HCT116 (cell line): ENCODE results near the gene HGS. TPM values are rescaled to one million over a fixed set of nuclear protein-coding genes. Genes with fewer than 3 reads are reported as not detected.

ENCODE experiments used
- ATAC-seq: fragments of 200-7000 bp; cut with Tn5 transposase; 2 replicates; pipeline ENCODE4 v1.9.1; 2020; ENCODE audit warnings: mild to moderate bottlenecking, moderate library complexity
- BruUV-seq: library from RNA; stranded (reverse); fragments of 400-500 nt; replicated peaks from 2 replicates; lab custom pipeline; 2021; lab: Mats Ljungman, UMichigan
- CTCF ChIA-PET: fragments of 300-600 bp; sonication (Branson Sonifier 250); formaldehyde crosslinking; loops from one replicate; lab custom pipeline; 2021; ENCODE audit warnings: antibody characterized with exemption; lab: Charles Lee
- POLR2A ChIA-PET: fragments of 300-600, 350-600 bp; sonication (Branson Sonifier 250); formaldehyde crosslinking; loops from one replicate; lab custom pipeline; 2021; ENCODE audit warnings: antibody characterized with exemption; lab: Charles Lee
- RAD21 ChIA-PET, 2 experiments: fragments of 300-600 bp; sonication (Branson Sonifier 250); formaldehyde crosslinking; loops; one replicate each; lab custom pipeline; 2023; ENCODE audit warnings: low total read pairs in 2 of 2; ENCODE audit not compliant: uncharacterized antibody in 2 of 2, unreplicated experiment in 2 of 2, low non-redundant PET in 1 of 2; lab: Charles Lee
- DNase-seq: peaks from one replicate; pipeline ENCODE4 v3.0.0-alpha.2; 2010; ENCODE audit warnings: low read depth, low spot score
- H2AFZ ChIP-seq: fragments of 200-600 bp; shearing (Covaris generic), sonication (generic); 2 replicates; pipeline ENCODE4 v1.6.1; 2017; ENCODE audit warnings: low read depth, mixed run types, mixed read lengths, antibody characterized with exemption, low read length; ENCODE audit not compliant: poor library complexity, severe bottlenecking
- H3K27ac ChIP-seq: 2 replicates; pipeline ENCODE4 v1.5.1; 2012; ENCODE audit warnings: low read depth, low read length
- H3K27me3 ChIP-seq: fragments of 200-600 bp; sonication (generic); 2 replicates; pipeline ENCODE4 v1.6.1; 2016; ENCODE audit warnings: mixed run types, low read length, mixed read lengths; ENCODE audit not compliant: insufficient read depth
- H3K36me3 ChIP-seq, 2 experiments: fragments of 200-500 bp in 1 of 2; fragments of 200-600 bp in 1 of 2; sonication (Bioruptor generic) in 1 of 2; sonication (generic) in 1 of 2; 2 replicates each; pipeline versions ENCODE4 v1.5.1 to v1.6.1; 2014 to 2016; ENCODE audit warnings: low read length in 2 of 2, inconsistent platforms in 1 of 2, mixed read lengths in 1 of 2, mixed run types in 1 of 2; ENCODE audit not compliant: insufficient read depth in 2 of 2, control insufficient read depth in 1 of 2
- H3K4me1 ChIP-seq, 2 experiments: fragments of 200-600 bp in 1 of 2; sonication (generic) in 1 of 2; 2 replicates each; pipeline versions ENCODE4 v1.5.1 to v1.6.1; 2012 to 2017; ENCODE audit warnings: low read length in 2 of 2, inconsistent platforms in 1 of 2, mild to moderate bottlenecking in 1 of 2, mixed read lengths in 1 of 2, mixed run types in 1 of 2, moderate library complexity in 1 of 2; ENCODE audit not compliant: insufficient read depth in 2 of 2, control insufficient read depth in 1 of 2
- H3K4me2 ChIP-seq: fragments of 200-600 bp; sonication (generic); 2 replicates; pipeline ENCODE4 v1.6.1; 2017; ENCODE audit warnings: mixed run types, low read length, mixed read lengths
- H3K4me3 ChIP-seq, 2 experiments: fragments of 200-600 bp in 1 of 2; sonication (generic) in 1 of 2; replicated peaks in 1 of 2; 2 replicates each; pipeline ENCODE4 v1.5.1; 2011 to 2016; ENCODE audit warnings: low read length in 2 of 2, control low read depth in 1 of 2, low read depth in 1 of 2, mild to moderate bottlenecking in 1 of 2, mixed read lengths in 1 of 2, mixed run types in 1 of 2
- H3K79me2 ChIP-seq: fragments of 200-600 bp; sonication (generic); 2 replicates; pipeline ENCODE4 v1.6.1; 2017; ENCODE audit warnings: mild to moderate bottlenecking, mixed run types, low read length, moderate library complexity, mixed read lengths; ENCODE audit not compliant: insufficient read depth
- H3K9ac ChIP-seq: fragments of 200-600 bp; sonication (generic); 2 replicates; pipeline ENCODE4 v1.6.1; 2016; ENCODE audit warnings: low read length, mixed read lengths
- H3K9me2 ChIP-seq: fragments of 200-600 bp; sonication (generic), shearing (Covaris generic); 2 replicates; pipeline ENCODE4 v1.6.1; 2017; ENCODE audit warnings: mixed run types, mild to moderate bottlenecking, moderate library complexity; ENCODE audit not compliant: insufficient read depth
- H3K9me3 ChIP-seq, 2 experiments: fragments of 200-500 bp in 1 of 2; fragments of 200-600 bp in 1 of 2; sonication (Bioruptor generic) in 1 of 2; sonication (generic) in 1 of 2; 2 replicates each; pipeline ENCODE4 v1.6.1; 2014 to 2017; ENCODE audit warnings: low read length in 2 of 2, mixed read lengths in 2 of 2, inconsistent platforms in 1 of 2, low read depth in 1 of 2, mild to moderate bottlenecking in 1 of 2, mixed run types in 1 of 2, moderate library complexity in 1 of 2; ENCODE audit not compliant: control insufficient read depth in 1 of 2, insufficient read depth in 1 of 2
- H4K20me1 ChIP-seq: fragments of 200-600 bp; sonication (generic), shearing (Covaris generic); 2 replicates; pipeline ENCODE4 v1.6.1; 2017; ENCODE audit warnings: mixed run types, mild to moderate bottlenecking, moderate library complexity; ENCODE audit not compliant: insufficient read depth
- ATF3 ChIP-seq: IDR thresholded peaks from 2 replicates; pipeline ENCODE4 v1.6.1; 2012
- CBX3 ChIP-seq: IDR thresholded peaks from 2 replicates; pipeline ENCODE4 v1.6.1; 2012; ENCODE audit warnings: low read depth
- CEBPB ChIP-seq: IDR thresholded peaks from 2 replicates; pipeline ENCODE4 v1.6.1; 2012; ENCODE audit warnings: low read depth
- EGR1 ChIP-seq: IDR thresholded peaks from 2 replicates; pipeline ENCODE4 v1.6.1; 2012; ENCODE audit warnings: low read depth
- ELF1 ChIP-seq: IDR thresholded peaks from 2 replicates; pipeline ENCODE4 v1.6.1; 2012; ENCODE audit warnings: low read depth, borderline replicate concordance
- EZH2 ChIP-seq: fragments of 200-600 bp; sonication (generic); IDR thresholded peaks from 2 replicates; pipeline ENCODE4 v1.6.1; 2017; ENCODE audit warnings: antibody characterized with exemption, mixed run types
- FOSL1 ChIP-seq: IDR thresholded peaks from 2 replicates; pipeline ENCODE4 v1.6.1; 2012; ENCODE audit warnings: low read depth
- MAX ChIP-seq: IDR thresholded peaks from 2 replicates; pipeline ENCODE4 v1.6.1; 2012
- POLR2AphosphoS5 ChIP-seq: IDR thresholded peaks from 2 replicates; pipeline ENCODE4 v1.6.1; 2011; ENCODE audit warnings: mild to moderate bottlenecking, low read depth, low read length, moderate library complexity
- REST ChIP-seq: IDR thresholded peaks from 2 replicates; pipeline ENCODE4 v1.6.1; 2012; ENCODE audit warnings: low read depth
- SP1 ChIP-seq: IDR thresholded peaks from 2 replicates; pipeline ENCODE4 v1.6.1; 2012; ENCODE audit warnings: low read depth
- SRF ChIP-seq: IDR thresholded peaks from 2 replicates; pipeline ENCODE4 v1.6.1; 2012; ENCODE audit warnings: low read depth
- YY1 ChIP-seq: IDR thresholded peaks from 2 replicates; pipeline ENCODE4 v1.6.1; 2011; ENCODE audit warnings: low read length, low read depth, moderate library complexity, mild to moderate bottlenecking; ENCODE audit not compliant: insufficient replicate concordance; ENCODE audit errors: extremely low read depth
- ZBTB33 ChIP-seq: IDR thresholded peaks from 2 replicates; pipeline ENCODE4 v1.6.1; 2011; ENCODE audit warnings: mild to moderate bottlenecking, low read length, moderate library complexity; ENCODE audit not compliant: insufficient replicate concordance; ENCODE audit errors: extremely low read depth
- ZFX ChIP-seq: fragments of 450-650 bp; IDR thresholded peaks from 2 replicates; pipeline ENCODE4 v1.6.1; 2017
- ZNF274 ChIP-seq: fragments of 200-500 bp; sonication (Bioruptor generic); IDR thresholded peaks from 2 replicates; pipeline ENCODE4 v1.6.1; 2014; ENCODE audit warnings: mild to moderate bottlenecking, low read depth, low read length, inconsistent platforms
- intact Hi-C: fragments of 100-400 bp; cut with micrococcal nuclease; formaldehyde crosslinking; loops from 2 replicates; pipeline ENCODE4 v1.10.0; 2022
- total RNA-seq: library from RNA; stranded (reverse); gene quantifications from one replicate; pipeline ENCODE4 v1.2.1, GENCODE V29; 2021; ENCODE audit not compliant: unreplicated experiment

HGS gene
- total RNA-seq, 1 experiment from 2014 or later: 231 TPM

GRCh38 chr17:81680150-81680549, 3.7 kb upstream of the HGS start:
- TF ChIP-seq FOSL1 (no peak), REST (no peak), YY1 (no peak), CBX3 (no peak), CEBPB (no peak), ZFX (no peak), SP1 (no peak), POLR2AphosphoS5 (no peak), ELF1 (no peak), EZH2 (no peak), ZBTB33 (no peak), MAX (no peak), ATF3 (no peak), EGR1 (no peak), ZNF274 (no peak), SRF (no peak)
- H3K4me2 ChIP-seq: no peak overlapping the region
- intact Hi-C loops: no loop called here
- no peaks in the 10 kb centered on the region for H3K9me3 ChIP-seq
- no TSS peak for BruUV-seq
- CTCF ChIA-PET: no interaction called here
- peaks cover 0 to 3% of the 10 kb centered on the region in 2 experiments; a peak in 1 of 4 replicates for H3K36me3 ChIP-seq
- no peak overlapping the region for H3K4me3 ChIP-seq
- peaks cover 38% of the 10 kb centered on the region for H3K79me2 ChIP-seq
- RAD21 ChIA-PET: no interaction called here
- ATAC-seq (no peak), DNase-seq (no peak)
- POLR2A ChIA-PET: no interaction called here
- H3K4me1 ChIP-seq: peaks cover 14 to 18% of the 10 kb centered on the region in 2 experiments
- peaks cover 6% of the 10 kb centered on the region; the same call in 1 of the 2 replicates for H4K20me1 ChIP-seq
- H3K27ac ChIP-seq: no peak overlapping the region
- H3K9me2 ChIP-seq: no peaks in the 10 kb centered on the region
- H2AFZ ChIP-seq: no peak overlapping the region
- H3K27me3 ChIP-seq: no peaks in the 10 kb centered on the region
- H3K9ac ChIP-seq: no peak overlapping the region
